ENCODE measurements around the gene C2orf92. TPM values are rescaled to one million over a fixed set of nuclear protein-coding genes. Genes with fewer than 3 reads are reported as not detected.
"Not testable (repeated sequence)": the region's sequence is repeated elsewhere in the genome, so short reads cannot be mapped to it uniquely, and the experiment has no call there.

Gene C2orf92
- total RNA-seq, 1 donor from 2014 or later, result 0.96 TPM

GRCh38 chr2:97670471-97670870 lies 958 bp downstream of the C2orf92 start:
- no peak for TF ChIP-seq CTCF (IDR thresholded peaks at IDR 0.05; ENCODE audit: insufficient read depth, low read length, poor library complexity, severe bottlenecking)
- Histone ChIP-seq H3K27me3 (ENCODE audit: control insufficient read depth, insufficient read depth, low read length) (no peaks in the 10 kb centered on the region), H3K36me3 (ENCODE audit: control insufficient read depth, insufficient read depth, low read length) (no peaks in the 10 kb centered on the region), H3K4me3 (ENCODE audit: low read depth, low read length) (no peak overlapping the region)
- DNase-seq (ENCODE audit: low read depth), result no peak

GRCh38 chr2:97671526-97671925 lies 2.0 kb downstream of the C2orf92 start:
- H3K4me3 ChIP-seq (ENCODE audit: low read depth, low read length), result no peak overlapping the region
- H3K36me3 ChIP-seq (ENCODE audit: control insufficient read depth, insufficient read depth, low read length), result no peaks in the 10 kb centered on the region
- H3K27me3 ChIP-seq (ENCODE audit: control insufficient read depth, insufficient read depth, low read length), result no peaks in the 10 kb centered on the region
- no peak for DNase-seq (ENCODE audit: low read depth)
- no peak for TF ChIP-seq CTCF (IDR thresholded peaks at IDR 0.05; ENCODE audit: insufficient read depth, low read length, poor library complexity, severe bottlenecking)

- not testable (repeated sequence) for H3K27me3 ChIP-seq (ENCODE audit: control insufficient read depth, insufficient read depth, low read length); DNase-seq (ENCODE audit: low read depth); H3K36me3 ChIP-seq (ENCODE audit: control insufficient read depth, insufficient read depth, low read length); H3K4me3 ChIP-seq (ENCODE audit: low read depth, low read length)
Observed at GRCh38 chr2:97672606-97673140, 3.2 kb downstream of the C2orf92 start.

GRCh38 chr2:97673182-97673914 lies 3.8 kb downstream of the C2orf92 start:
- Histone ChIP-seq H3K36me3 (ENCODE audit: control insufficient read depth, insufficient read depth, low read length) (no peaks in the 10 kb centered on the region), H3K27me3 (ENCODE audit: control insufficient read depth, insufficient read depth, low read length) (no peaks in the 10 kb centered on the region), H3K4me3 (ENCODE audit: low read depth, low read length) (no peak overlapping the region)
- TF ChIP-seq CTCF (IDR thresholded peaks at IDR 0.05; ENCODE audit: insufficient read depth, low read length, poor library complexity, severe bottlenecking), result no peak
- no peak for DNase-seq (ENCODE audit: low read depth)

- no peak for DNase-seq (ENCODE audit: low read depth)
- no peak for TF ChIP-seq CTCF (IDR thresholded peaks at IDR 0.05; ENCODE audit: insufficient read depth, low read length, poor library complexity, severe bottlenecking)
- H3K27me3 ChIP-seq (ENCODE audit: control insufficient read depth, insufficient read depth, low read length), result no peaks in the 10 kb centered on the region
- no peak overlapping the region for H3K4me3 ChIP-seq (ENCODE audit: low read depth, low read length)
- H3K36me3 ChIP-seq (ENCODE audit: control insufficient read depth, insufficient read depth, low read length), result no peaks in the 10 kb centered on the region
Observed at GRCh38 chr2:97673915-97674283, 4.4 kb downstream of the C2orf92 start.

GRCh38 chr2:97675430-97676113 lies 6.1 kb downstream of the C2orf92 start:
- DNase-seq (ENCODE audit: low read depth), result no peak
- H3K27me3 ChIP-seq (ENCODE audit: control insufficient read depth, insufficient read depth, low read length), result no peaks in the 10 kb centered on the region
- no peaks in the 10 kb centered on the region for H3K36me3 ChIP-seq (ENCODE audit: control insufficient read depth, insufficient read depth, low read length)
- no peak overlapping the region for H3K4me3 ChIP-seq (ENCODE audit: low read depth, low read length)
- TF ChIP-seq CTCF (IDR thresholded peaks at IDR 0.05; ENCODE audit: insufficient read depth, low read length, poor library complexity, severe bottlenecking), result no peak

All from kidney epithelial cell (primary cell).